Measurements from ENCODE around the gene IRS2.

GRCh38 chr13:109747524-109747923 is 38.9 kb downstream of the IRS2 start:
- TF ChIP-seq CTCF (optimal IDR thresholded peaks at IDR 0.05 in 1 of 3, IDR thresholded peaks at IDR 0.05 in 1 of 3, conservative IDR thresholded peaks at IDR 0.05 in 1 of 3; ENCODE audit: extremely low read depth in 1 of 3, insufficient read depth in 2 of 3, low read length in 3 of 3) (no peak), EZH2 (IDR thresholded peaks at IDR 0.05; ENCODE audit: low read length) (no peak)
